HG03064 (cell line): ENCODE results near the gene SLC17A2.

Experiments
- ATAC-seq: cut with Tn5 transposase; IDR thresholded peaks from one replicate; pipeline ENCODE4 v1.9.1; 2021; ENCODE audit warnings: low read depth; ENCODE audit not compliant: unreplicated experiment

Gene SLC17A2

DNA sequence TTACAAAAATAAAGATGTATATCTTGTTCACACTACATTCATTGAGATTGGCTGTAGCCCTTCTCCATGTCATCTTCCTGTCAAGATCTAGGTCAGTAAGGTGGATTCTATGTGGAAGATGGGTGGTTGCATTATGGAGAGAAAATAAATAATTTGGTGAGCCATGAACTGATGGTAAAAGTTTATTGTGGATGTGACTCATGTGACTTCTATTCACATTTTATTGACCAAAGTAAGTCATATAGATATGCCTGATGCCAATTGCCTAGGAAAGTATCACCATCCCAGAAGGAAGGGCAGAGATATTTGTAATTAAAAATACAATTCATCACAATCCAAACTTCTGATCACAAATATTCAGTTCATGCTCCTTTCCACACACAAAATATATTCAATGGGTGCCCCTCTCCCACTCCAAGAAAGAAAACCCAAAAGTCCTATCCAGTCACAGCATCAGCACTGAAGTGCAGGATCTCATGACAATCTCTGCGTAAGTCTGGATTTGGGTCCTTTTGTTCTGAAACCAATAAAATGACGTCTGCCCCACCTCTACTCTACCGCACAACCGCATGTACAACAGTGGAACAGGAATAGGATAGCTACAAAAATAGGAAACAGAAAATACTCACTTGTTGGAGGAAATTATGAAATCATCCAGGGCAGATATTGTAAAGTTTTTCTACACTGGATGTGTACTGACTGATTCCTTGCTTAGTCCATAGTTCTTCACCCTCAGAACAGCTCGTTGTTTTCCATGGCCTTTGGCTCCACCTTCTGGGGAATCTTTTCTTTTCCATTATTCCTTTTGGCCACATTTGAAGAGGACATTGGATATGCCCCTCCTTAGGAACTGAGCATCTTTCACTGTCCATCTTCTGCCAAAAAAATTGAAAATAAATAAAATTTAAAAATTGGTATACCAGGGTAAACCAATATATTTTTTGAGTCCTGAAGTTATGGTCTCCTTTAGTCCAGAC is 40.3 kb downstream of the SLC17A2 start:
- ATAC-seq = no peak

DNA sequence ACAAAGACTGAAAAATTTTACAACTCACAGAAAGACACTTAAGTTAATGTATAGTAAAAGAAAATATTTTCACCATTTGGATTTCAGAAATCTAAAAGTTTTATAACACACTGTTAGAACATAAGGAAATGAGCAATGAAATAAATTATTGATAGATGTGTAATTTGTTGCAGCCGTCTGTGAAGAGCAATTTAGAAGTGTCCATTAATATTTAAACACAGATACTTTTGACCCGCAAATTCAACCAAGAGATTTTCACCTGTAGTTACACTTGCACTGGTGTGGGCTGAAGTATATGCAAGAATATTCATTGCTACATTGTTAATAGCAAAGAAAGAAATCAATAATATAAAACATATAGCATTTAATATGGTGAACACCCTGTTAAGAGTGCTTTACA is 41.9 kb downstream of the SLC17A2 start:
- no peak for ATAC-seq

DNA sequence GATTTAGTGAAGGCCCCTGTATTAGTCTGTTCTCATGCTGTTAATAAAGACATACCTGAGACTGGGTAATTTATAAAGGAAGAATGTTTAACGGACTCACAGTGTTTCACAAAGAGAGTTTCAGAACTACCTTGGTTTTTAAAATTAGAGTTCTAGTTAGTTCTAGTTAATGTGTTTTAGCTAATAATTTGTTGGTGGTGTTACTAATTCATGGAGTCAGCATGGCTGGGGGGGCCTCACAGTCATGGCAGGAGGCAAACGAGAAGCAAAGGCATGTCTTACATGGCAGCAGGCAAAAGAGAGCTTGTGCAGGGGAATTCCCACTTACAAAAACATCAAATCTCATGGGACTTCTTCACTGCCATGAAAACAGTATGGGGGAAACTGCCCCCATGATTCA is 44.4 kb downstream of the SLC17A2 start:
- no peak for ATAC-seq

DNA sequence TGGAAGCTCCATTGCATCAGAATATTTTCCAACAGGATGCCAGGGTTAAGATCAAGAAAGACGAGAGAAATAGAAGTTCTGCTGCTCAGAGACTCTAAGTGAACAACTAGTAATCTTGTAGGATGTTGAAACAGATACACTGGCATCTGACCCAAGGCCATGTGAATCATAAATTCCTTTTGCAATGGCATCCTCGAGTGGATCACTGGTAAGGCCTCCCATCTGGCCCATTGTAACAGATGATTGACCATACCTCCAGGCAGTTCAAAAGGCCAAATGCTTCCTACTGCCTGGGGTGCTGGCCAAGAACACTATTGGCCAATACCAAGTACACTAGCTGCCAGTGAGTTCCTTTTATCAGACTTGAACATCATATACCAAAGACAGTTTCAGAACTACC is 46.5 kb downstream of the SLC17A2 start:
- no peak for ATAC-seq

DNA sequence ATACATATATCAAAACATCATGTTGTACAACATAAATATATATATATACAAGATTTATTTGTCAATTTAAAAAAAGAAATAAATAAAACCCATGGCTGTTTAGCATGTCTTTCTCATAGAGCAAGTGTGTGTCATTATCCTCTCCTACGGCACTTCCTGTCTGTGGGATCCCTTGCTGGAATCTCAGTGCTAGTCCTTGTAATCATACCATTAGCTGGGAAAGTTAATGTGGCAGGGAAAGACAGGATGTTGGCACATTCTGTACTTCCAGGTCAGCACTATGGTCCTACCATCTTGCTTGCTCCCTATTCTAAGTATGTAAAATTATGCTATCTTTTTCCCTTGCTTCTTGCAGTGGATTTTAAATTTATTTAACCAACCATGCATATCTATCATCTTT is 47.0 kb downstream of the SLC17A2 start:
- no peak for ATAC-seq

DNA sequence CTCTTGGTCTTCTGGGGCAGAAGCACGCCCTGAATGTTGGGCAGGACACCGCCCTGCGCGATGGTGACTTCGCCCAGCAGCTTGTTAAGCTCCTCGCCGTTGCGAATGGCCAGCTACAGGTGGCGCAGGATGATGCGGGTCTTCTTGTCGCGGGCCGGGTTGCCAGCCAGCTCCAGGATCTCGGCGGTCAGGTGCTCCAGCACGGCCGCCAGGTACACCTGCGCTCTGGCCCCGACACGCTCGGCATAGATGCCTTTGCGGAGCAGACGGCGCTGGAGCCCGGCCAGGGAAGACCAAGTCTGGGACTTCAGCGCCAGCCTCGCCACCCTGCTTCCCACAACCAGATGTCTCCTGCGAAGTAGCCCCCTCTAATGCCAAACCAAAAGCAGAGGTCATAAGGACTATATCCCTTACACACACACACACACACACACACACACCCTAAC is 48.4 kb downstream of the SLC17A2 start:
- ATAC-seq = no peak

DNA sequence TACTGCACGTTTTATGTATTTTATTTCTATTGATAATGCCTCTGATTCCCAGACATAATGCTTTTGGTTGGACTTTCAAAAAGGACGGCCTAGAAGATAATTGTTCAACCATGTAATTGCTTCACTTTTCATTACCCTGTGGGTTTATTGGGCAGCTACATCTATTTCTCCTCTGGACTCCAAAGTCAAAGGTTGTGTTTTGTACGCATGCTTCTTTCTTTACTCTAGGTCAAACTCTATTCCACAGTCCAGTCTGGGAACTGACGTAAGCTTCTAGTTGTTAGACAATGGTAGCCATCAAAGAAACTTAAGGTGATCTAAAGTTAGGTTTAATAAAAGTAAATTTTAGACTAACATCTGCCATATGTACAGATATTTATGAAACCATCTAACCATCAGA is 49.9 kb downstream of the SLC17A2 start:
- no peak for ATAC-seq

DNA sequence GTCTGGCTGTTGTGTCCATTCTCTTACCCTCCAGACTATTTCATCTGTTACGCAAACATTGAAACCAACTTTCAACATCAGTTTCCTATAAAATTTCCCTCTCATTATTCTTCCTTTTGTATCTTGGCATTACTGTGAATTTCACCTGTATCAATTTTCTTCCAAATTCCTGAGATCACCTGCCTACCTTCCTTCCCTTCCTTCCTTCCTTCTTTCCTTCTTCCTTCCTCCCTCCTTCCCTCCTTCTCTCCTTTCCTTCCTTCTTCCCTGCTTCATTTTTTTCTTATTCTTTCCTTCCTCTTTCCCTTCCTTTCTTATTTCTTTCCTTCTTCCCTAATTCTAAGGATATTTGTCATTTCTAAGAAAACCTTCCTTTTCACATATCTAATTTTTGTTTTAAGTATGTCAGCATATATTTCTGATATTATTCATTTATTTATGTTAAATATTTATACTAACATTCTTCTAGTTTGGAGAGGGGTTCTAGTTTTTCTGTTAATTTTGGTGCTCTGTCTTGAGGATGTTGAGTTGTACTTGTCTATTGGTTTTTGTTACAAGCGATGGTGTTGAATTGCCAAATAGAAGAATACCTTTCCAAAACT is 51.7 kb downstream of the SLC17A2 start:
- no peak for ATAC-seq

DNA sequence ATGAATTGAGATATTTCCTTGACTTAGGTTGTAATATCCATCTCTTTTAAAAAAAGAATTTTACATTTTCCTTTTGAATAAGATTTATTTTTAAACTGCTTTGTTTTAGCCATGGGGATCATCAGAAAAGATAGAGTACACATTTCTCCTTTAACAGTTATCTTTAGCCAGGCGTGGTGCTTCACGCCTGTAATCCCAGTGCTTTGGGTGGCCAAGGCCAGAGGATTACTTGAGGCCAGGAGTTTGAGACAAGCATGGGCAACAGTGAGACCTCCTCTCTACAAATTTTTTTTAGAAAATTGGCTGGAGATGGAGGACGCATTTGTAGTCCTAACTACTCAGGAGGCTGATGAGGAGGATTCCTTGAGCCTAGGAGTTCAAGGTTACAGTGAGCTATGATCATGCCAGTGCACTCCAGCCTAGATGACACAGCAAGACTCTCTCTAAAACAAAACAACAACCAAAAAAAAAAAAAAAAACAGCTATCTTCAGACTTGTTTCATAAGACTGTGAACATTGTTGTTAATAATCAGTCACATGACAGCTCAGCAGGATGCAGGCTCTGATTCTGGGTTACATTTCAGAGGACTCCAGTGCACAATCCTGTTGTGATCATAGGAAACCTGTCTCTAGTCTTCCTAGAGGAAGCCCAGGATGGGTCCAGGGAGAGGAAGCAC is 54.4 kb downstream of the SLC17A2 start:
- no peak for ATAC-seq

DNA sequence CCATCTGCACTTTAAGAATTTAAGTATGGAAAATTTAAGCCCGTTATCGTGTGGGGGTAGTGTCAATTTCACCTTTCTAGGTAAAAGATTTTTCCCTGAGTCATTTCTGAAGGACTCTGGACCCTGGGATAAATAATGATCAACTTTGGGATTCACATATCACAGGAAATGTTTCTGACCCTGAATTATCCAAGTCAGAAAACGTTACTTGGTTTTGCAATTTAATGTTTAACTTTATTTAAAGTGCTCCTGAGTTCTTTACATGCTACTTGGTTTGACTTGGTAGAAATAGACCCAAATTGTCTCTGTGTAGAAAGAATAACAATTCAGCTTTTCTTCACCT is 55.0 kb downstream of the SLC17A2 start:
- ATAC-seq = no peak

DNA sequence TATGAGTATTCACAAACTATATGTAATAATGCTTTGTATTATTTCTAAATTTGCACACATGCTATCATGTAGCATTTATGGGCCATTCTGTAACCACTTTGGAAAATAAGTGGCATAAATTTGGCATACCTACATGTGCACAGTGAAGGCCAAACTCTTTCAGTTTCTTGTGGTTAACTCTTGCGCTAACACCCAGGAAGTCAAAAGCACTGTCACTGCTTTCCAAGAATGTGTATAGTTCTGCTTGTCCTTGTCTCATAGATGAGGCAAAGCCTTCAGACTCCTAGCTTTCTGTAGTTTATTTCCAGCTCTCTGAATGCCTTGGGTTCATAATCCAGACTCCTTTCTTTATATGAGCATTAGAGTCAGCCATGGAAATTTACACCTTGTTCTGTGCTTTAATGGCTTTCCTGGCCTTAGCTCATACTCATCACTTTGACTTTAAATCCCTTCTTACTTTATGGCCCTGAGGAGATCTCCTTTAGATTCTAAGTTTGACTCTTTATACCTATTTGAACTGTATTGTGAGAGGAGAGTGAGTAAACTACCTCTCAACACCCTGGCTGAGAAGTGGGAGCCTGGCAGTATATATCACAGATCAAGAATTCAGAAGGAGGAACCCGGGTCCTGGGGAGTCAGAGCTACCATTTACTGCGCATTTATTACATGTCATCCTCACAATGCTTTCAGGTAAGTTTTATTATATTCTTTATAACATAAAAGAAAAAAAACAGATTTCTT is 55.5 kb downstream of the SLC17A2 start:
- ATAC-seq = no peak

DNA sequence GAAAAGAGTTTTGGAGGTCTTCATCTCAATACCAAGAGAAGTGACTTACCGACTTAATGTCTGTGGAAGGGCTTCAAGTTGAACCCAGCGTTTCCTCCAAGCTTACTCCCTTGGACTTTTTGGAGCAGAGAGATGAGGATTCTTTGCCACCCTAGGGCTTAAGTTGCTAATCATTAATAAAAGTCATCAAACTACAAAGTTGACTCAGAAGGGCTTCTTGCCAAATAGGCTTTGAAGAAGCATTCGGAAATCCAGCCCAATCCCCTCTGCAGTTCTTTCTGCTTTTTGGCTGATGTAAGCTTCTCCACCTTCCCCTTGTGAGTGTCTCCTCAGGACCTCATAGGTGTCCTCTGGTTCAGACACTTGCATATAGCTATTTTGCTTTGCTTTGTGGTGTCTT is 56.4 kb downstream of the SLC17A2 start, which contains the start of gene SLC17A3:
Gene SLC17A3 (minus strand): TSS at position 126 of the 400 bp plus-strand sequence. CDS start 5,856 bp downstream, outside the sequence.
- no peak for ATAC-seq

DNA sequence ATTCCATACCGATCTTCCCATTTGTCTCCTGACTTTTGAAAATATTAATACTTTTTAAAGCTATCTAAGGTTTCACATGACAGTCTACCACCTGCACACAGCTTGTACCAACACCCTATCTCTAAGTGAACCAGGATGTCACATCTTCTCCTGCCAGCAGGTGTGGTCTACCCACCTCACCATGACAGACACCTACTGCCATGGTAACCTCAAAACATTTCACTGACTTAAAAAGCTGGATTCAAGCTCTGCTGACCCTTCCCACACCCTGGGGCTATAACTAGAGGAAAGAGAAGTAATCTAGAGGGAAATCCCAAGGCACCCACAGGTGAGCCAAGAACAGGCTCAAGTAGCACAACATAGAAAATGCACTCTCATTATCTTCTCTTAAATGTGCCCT is 57.7 kb downstream of the SLC17A2 start:
- no peak for ATAC-seq

DNA sequence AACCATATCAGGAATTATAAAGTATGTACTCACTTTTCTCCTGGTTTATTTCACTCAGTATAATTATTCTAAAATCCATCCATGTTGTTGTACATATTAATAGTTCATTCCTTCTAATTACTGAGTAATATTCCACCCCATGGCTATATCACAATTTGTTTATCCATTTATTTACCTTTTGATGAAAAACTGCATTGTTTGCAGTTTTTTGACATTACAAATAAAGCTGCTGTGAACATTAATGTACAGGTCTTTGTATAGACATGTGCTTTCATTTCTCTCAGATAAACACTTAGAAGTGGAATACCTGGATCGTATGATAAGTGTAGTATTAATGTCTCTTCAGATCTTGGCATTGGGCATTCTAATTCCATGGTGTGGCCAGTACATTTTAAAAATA is 60.7 kb downstream of the SLC17A2 start:
- ATAC-seq = no peak

DNA sequence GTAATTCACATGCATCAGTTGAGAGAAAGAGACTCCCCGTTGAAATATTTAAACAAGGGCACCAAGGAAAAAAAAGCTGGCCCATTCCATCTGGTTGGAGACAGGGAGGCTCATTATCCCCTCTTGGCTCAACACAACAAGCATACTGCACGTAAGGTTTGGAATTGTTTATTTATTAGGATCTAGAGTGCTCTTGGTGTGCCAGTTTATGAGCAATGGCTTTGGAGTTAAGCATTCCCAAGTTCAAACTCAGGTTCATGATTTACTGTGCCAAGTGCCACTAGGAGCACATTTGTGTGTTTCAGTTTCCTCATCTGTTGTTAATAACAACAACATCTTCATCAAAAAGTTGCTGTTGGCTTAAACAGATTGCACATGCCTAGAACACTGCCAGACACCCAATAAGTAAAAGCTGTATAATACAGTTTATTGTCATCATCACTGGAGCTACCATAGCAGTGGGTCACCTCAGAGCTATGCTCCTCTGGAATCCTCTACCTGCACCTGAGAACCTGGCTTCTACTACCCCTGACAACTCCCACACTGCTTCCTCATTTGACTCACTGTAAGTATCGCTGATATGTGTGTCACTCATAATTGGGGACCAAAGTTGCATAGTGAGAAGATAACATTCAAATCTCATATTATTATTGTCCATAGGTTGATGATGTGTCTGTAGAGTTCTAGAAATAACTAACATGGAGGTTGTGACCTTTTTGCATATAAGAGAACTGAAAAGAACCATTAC is 61.9 kb downstream of the SLC17A2 start:
- ATAC-seq = no peak

DNA sequence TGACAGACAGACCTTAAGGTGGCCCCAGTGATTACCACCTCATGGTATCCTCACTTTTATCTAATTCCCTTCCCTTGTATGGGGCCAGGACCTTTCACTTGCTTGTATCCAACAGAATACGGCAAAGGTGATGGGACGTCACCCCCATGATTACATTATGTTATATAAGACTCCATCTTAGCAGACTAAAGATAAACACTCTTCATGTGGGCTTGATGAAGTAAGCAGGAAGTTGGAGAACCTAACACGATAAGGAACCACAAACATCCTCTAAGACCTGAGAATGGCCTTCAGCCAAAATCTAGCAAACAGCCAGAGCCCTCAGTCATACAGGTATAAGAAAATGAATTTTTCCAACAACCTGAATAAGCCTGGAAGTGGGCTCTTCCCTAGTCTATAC is 64.5 kb downstream of the SLC17A2 start:
- ATAC-seq = no peak

DNA sequence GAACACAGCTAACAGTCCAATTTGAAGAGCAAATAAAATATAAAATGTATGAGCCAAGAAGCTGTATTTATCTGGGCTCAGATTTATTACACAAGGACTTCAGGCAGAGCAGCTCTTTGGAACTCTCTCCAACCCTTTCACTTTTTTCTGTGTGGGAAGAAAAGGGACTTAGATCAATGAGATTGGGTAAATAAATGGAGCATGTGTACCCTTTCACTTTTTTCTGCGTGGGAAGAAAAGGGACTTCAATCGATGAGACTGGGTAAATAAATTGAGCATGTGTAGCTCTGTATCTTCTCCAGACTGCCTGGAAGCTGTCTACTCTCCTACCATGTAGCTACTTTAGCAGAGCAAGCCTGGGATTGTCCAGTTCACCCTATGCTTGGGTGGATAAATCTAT is 67.1 kb downstream of the SLC17A2 start:
- ATAC-seq = no peak
